GM18519 (cell line): ENCODE results near the gene RBM17.
"Not testable (repeated sequence)": the region's sequence is repeated elsewhere in the genome, so short reads cannot be mapped to it uniquely, and the experiment has no call there.

Experiments
- ATAC-seq: cut with Tn5 transposase; IDR thresholded peaks from one replicate; pipeline ENCODE4 v1.9.1; 2021; ENCODE audit warnings: mild to moderate bottlenecking, moderate library complexity; ENCODE audit not compliant: unreplicated experiment, low FRiP score

RBM17 gene

DNA sequence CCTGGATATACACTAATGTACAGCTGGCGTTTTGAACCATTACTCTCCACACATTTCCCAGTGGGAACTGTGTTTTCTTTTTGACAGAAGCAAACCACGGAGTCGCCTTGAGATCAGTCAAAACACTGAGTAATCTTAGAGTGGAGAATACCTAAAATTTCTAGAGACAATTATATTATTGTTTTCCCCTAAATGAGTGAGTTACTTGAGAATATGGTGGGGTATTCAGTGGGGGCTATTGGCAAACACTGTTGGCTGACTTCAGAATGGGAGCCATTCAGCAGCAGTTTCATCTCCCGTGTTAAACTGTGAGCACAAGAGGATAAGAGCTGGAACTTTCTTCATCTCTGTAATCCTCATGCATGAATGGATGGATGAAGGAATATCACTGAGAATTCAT lies 32.9 kb upstream of the RBM17 start:
- ATAC-seq = no peak

DNA sequence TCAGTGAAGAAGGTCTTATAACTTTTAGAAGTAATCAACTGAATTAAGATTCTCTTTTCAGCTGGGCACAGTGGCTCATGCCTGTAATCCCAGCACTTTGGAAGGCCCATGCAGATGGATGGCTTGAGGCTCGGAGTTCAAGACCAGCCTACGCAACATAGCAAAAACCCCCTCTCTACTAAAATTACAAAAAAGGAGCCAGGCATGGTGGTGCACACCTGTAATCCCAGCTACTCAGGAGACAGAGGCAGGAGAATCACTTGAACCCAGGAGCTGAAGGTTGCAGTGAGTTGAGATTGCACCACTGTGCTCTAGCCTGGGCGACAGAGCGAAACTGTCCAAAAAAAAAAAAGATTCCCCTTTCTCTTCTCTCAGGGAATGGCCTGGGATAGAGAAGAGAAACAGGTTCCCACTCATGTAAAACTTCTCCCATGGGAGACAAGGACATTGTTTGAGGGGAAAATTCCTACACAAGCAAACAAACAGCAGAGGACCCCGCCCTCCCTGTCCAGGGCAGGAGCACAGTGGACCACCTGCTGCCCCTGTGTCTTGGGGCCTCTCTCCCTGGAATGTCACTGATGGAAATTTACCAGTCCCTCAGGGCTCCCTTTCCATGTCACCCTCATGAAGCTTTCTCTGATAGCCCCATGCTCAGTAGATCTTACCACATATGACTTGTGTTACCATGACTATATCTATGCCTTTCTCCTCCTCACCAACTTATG lies 32.3 kb upstream of the RBM17 start:
- no peak for ATAC-seq

DNA sequence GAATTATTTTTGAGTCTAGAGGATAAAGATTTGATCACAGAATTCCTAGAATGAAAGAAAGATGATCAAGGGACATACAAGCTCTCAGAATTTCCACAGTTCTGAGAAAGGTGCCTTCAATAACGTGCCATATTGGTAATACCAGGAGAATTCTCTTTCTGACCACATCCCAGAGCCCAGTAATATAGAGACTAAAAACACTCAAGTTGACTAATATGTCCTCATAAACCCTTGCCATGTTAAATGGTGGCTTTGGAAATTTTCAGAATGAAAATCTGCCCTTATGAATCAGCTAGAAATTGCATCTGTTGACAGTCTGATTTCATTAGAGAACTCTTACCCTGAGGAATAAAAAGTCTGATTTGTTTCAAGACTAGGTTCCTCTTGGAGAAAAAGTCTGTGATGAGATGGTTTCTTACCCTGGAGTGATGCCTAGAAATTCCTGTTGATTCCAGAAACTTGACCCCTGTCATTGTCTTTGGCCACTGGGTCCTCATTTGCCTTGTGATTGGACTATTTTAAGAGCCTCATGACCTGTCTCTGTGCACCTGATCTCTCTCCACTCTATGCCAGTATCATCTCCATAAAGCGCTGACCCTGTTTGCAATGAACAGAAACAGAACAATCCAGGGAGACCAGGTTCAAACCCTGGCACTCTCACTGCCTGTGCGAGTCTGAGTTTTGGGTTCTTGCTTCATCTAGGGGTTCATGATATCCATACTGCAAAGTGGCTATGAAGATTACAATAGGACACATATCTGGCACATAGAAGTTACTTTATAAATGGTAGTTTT lies 30.0 kb upstream of the RBM17 start:
- no peak for ATAC-seq

DNA sequence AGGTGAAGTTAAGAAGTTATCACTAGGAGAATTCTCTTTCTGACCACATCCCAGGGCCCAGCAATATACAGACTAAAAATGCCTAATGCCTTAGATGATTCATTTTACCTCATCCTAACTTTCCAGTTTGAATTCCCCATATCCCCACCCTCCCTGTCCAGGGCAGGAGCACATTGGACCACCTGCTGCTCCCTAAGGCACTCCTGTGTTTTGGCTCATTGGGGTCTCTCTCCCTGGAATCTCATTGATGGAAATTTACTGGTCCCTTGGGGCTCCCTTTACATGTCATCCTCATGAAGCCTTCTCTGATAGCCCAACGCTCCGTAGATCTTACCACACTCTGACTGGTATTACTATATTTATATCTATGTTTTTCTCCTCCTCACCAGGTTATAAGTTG lies 29.3 kb upstream of the RBM17 start:
- no peak for ATAC-seq

DNA sequence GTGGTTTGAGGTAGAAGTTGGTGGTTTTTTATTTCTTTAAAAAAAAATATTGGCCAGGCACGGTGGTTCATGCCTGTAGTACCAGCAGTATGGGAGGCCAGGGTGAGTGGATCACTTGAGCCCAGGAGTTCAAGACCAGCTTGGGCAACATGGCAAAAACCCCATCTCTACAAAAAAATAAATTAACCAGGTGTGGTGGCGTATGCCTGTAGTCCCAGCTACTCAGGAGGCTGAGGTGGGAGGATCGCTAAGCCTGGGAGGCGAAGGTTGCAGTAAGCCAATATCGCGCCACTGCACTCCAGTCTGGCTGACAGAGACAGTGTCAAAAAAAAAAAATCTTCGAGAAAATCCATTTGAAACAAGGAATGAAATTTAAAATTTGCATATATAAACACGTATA lies 27.8 kb upstream of the RBM17 start:
- ATAC-seq = no peak

DNA sequence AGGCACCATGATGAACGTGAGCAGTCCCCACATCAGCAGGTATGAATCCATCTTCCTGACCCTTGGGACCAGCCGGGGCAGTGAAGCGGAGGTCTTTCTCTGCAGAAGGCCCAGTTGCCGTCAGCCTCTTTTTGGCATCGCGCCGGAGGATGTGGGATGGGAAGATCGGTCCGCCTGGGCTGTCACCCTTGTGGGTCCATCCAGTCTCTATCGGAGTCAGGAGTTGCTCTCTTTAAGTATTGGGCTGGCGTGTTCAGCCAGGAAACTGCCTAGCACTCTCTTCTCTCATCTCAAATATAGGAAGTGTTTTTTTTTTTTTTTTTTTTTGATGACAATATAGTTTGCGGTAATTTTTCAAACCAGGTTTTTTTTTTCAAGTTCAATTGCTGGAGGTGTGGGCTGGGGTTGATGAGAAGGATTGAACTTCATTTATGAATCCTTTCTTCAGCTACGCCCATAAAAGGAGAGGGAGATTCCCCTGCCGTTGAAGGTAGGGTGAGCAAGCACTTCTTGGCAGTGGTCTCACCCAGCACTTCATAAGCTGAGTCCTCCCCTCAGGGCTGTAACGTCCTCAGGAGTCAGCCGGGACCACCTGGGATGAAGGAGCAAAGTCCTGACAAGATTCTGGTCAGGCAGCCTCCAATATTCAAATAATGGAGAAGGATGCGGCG lies 26.6 kb upstream of the RBM17 start, which contains the start of gene IL2RA:
TSS of gene IL2RA (minus strand) at position 267 of the 671 bp plus-strand sequence. CDS start at position 51, 216 bp downstream.
- no peak for ATAC-seq

DNA sequence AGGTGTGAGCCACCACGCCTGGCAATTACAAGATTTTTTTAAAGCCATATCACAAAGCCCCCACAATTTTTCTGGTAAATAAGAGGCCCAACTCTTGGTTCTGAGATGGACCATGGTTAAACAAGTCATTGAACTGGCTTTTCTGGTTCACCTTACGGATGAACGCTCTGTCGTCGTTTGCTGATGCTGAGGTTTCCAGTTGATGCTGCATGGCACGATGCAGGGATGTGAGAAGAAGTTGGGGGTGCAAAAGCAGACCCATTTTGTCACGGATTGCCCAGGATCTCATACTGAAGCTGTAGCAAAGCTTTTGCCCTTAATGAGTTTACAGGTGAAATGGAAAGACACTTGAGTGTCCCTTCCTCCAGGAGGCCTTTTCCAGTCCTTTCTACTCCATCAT lies 24.7 kb upstream of the RBM17 start:
- no peak for ATAC-seq

DNA sequence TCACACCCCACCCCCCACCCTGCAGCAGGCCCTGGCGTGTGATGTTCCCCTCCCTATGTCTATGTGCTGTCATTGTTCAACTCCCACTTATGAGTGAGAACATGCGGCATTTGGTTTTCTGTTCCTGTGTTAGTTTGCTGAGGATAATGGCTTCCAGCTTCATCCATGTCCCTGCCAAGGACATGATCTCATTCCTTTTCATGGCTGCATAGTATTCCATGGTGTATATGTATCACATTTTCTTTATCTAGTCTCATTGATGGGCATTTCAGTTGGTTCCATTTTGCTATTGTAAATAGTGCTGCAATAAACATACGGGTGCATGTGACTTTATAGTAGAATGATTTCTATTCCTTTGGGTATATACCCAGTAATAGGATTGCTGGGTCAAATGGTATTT lies 24.1 kb upstream of the RBM17 start:
- not testable (repeated sequence) for ATAC-seq

DNA sequence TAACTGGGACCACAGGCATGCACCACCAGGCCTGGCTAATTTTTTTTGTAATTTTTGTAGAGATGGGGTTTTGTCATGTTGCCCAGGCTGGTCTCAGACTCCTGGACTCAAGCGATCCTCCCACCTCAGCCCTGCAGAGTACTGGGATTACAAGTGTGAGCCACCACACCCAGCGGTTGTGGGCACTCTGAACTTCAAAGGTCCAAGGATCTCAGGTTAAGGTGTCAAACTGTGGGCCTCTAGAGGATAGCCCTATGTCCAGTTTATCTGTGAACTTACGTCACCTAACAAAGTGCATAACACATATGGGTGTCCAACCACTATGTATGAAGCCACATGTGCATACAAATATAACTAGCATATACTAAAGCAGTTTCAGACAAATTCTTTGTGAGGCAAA lies 23.4 kb upstream of the RBM17 start:
- no peak for ATAC-seq

DNA sequence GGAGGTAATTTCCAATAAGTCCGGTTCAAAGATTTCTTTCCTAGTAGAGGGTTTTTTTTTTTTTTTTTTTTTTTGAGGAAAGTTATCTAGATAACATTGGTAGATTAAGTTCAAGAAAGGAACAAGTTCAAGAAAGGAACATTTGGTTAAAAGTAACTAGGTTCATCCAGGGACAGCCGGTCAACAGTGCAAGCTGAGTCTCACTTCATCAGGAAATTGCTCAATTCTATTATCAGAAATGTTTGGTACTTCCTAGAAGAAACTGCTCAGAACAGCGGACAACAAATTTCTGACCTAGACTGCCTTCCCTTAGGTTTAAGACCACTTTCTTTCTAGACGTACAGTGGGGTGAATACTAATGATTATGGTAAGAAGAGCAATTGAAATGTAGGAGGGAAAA lies 23.0 kb upstream of the RBM17 start:
- ATAC-seq = no peak

DNA sequence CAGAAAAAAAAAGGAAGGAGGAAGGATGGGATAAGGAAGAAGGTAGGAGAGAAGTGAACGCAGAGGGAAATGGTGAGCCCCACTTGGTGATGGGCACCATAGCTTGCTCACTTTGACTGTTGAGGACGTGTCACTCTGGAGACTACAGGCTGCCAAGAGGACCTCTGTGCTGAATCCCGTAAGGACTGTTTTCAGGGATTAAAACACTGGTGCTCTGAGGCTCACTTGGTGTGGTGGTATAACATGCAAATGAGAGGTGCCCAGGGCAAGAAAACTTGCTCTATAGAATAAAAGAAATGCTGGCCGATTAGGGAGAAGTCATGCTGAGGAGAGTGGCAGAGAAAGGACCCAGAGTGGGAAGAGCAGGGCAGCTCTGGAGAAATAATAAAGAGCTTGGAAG lies 21.4 kb upstream of the RBM17 start:
- no peak for ATAC-seq

DNA sequence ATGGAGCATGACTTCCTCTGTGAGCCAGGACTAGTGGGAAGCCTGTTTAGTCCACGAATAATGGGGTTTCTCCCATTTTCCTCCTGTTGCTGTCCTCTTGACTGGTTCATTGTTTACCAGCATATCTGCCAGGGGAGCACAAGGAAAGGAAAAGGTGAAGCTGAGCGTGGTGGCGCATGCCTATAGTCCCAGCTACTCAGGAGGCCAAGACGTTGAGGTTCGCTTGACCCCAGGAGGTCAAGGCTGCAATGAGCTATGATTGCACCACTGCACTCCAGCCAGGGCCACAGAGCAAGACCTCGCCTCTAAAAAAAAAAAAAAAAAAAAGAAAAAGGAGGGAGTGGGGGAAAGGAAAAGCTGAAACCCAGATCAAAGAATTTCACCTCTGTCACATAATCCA lies 20.8 kb upstream of the RBM17 start:
- no peak for ATAC-seq

DNA sequence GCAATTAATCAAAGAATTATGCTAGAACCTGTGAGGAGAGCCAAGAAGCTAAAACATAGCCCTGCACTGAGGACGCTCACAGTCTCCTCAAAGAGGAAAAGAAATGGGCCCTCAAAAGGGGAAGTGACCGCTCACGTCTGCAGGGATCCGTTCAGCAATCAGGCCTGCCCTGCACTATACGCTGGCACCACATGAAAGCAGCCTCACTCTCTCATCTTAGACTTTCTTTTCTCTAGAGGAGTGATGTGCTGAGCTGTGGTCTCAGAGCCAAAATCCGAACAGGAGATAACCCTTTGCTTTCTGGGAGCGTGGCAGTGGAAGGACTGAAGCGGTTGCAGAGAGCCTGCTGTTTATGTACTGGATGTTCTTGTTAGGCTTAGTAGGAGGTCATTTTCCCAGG lies 20.4 kb upstream of the RBM17 start:
- peak; percentile 40 for ATAC-seq

DNA sequence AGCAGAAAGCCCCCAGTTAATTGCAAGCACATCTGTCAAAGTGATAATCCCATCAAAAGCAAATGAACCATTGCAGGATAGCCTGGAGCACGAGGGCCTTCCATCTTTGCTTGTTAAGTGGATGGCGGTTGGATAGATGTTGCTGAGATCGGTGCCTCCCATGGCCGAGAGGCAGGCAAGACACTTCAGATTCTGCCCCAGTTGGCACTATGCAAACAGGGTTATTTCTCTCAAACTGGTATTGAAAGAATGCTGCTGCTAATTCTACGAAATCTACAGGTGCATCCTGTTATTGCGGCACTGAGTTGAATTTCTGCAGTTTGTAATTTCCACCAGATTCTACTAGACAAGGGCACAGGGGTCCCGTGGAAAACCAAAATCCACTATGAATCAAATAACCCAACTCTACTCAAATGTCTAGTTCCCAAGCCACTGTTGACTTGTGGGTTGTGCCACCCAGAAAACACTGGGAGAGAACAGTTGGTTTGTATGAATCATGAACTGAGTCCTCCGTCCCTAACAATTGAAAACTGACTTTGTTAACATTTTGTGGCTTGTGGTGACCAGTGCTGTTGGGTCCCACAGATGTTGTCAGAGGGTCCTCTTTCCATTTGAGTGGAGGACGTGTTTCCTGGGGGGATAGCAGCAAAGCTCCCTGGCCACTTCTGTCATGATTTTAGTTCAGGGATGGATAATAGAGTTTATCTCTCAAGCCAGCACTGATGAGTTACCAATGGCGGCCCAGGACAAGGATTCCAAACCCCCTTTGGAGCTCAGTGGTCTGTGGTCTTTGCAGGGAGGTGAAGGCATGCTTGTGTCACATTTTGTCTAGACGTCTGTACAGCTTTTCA lies 19.5 kb upstream of the RBM17 start:
- ATAC-seq = no peak

DNA sequence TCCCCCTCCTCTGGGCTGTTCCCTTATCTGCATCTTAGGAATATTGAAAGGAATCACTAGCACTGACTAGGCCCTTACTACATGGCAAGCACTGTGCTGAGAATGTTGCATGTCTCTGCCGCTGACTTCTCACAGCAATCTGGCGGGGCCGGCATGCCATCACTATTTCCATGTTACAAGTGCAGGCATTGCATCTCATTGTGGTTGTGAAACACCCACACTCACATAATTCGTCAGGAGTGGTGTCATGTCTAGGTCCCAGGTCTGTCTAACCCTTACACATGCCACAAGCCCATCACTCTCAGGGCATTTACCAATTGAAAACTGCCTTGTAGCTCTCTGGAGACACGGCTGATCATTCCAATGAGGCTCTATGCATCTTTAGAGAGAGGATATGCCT lies 18.2 kb upstream of the RBM17 start:
- ATAC-seq = no peak

DNA sequence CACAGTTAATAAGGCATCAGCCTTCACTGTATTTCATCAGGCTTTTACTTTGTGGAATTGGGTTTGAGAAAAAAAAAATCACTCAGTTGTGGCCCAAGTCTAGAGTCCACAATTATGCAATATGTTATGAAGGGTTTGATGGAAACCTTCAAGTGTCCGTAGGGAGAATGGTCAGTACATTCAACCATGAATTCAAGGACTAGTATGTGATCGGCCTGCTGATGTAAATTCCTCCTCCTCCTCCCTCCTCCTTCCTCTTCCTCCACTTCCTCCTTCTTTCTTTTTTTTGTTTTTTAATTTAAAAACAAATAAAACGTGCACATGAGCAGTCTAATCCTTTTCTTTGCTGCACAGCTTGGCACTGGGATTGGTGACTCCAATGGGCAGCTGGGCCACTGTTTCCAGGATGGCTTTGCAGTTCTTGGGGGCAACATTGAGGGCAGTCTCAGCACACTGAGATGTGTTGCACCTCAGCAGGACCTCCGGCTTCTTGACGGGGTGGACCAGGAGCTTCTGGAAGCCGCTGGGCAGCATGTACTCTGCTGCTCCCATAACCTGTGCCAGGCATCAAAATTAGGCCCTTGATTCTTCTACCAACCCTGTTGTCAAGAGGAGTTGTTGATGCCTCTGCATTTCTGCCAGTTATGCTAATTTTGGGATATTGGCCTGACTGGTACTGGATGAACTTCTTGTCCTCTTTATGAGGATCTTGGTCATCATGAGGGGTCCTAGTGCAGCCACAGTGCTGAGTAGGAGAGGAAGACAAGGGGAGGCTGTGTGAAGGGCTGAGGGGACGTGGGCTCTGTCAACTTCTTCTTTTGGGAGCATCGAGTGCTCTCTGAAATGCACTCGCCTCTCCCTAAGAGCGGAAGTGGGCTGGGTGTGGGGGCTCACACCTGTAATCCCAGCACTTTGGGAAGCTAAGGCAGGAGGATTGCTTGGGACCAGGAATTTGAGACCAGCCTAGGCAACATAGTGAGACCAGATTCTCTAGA lies 17.4 kb upstream of the RBM17 start:
- ATAC-seq = no peak

DNA sequence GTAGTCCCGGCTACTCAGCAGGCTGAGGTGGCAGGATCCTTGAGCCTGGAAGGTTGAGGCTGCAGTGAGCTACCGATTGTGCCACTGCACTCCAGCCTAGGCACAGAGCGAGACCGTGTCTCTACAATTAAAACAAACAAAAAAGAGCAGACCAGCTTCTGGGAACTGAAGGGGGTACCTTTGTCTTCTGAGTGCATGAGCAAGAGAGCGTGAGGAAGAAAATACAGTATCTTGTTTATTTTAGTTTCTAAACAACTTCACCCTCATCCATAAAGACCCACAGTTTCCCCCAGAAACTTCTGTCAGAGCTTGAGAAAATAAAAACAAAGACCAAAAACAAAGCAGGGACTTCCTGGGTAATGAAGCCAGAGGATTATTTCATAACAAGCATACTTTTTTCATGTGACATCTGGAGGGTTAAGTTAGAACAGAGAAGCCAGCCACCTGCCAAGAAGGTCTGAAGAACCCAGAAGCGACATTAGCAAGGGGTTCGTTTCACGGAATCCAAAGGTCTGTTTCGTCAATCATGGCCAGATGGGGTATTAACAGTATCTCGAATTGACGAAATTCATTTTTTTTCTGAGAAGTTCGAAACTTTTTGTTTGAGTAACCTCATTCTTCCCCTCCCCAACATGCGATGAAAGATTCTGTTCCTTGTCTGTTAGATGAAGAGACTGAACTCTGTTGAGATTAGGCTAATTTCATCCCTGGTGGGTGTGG lies 16.5 kb upstream of the RBM17 start:
- ATAC-seq = no peak

DNA sequence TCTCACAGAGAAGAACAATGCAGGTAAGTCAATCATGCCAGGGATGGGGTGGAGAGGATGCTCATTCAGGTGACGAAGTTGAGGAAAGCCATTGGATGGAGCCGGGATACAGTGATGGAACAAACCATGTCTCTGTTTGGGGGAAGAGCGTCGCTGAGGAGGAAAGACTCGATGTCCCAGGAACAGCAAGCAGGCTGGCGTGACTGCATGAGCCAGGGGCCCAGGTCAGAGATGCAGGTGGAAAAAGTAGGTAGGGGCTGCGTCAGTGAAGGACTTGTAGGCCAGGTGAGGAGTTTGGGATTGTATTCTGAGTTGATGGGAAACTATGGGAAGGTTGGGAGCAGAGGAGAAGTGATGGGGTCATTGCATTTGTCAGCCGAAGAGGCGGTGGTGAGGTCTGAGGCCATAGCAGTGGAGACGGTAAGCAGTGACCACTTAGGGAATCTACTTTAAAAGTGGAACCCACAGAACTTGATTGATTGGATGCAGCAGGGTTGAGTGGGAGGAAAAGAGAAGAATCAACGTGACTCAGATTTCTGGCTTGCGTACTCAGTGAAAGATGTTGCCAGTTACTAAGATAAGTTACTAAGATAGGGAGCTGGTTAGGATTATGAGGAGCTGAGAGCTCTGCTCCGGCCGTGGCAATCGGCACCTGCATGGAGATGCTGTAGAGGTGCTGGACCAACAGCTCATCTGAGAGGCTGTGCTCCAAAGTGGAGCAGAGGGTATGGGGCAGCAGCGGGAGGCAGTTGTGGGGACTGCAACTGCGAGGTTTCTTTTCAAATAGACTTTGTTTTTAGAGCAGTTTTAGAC lies 14.1 kb upstream of the RBM17 start:
- no peak for ATAC-seq
